GM12892 (cell line): ENCODE results near the gene SNX25.

ENCODE experiments used
- POLR2A ChIP-seq: IDR thresholded peaks from 2 replicates; pipeline ENCODE4 v1.6.1; 2011; ENCODE audit warnings: low read depth, low read length, control low read depth
- POLR2AphosphoS5 ChIP-seq: IDR thresholded peaks from 2 replicates; pipeline ENCODE4 v1.6.1; 2011; ENCODE audit warnings: low read depth, low read length, control low read depth

GRCh38 chr4:185384930-185385331 is 175.5 kb downstream of the SNX25 start:
- TF ChIP-seq POLR2A = no peak
- TF ChIP-seq POLR2AphosphoS5 = no peak
